Pancreas (tissue), 10 donors: ENCODE measurements around the gene MYOF. TPM values are rescaled to one million over a fixed set of nuclear protein-coding genes. Genes with fewer than 3 reads are reported as not detected.

Experiments used
- ATAC-seq, 4 donors: fragments of 200-7000 bp; cut with Tn5 transposase; one replicate each; pipeline versions ENCODE4 v1.8.0 to v1.9.1; 2020; ENCODE audit warnings: mild to moderate bottlenecking in 4 of 4, moderate library complexity in 4 of 4
- DNase-seq, 6 donors: peaks; one replicate each; pipeline ENCODE4 v3.0.0-alpha.2; 2020
- FAIRE-seq: peaks from 2 replicates; lab custom pipeline; 2012; peaks lifted over from hg19 to GRCh38; lab: Jason Lieb, UNC
- H3K27ac ChIP-seq, 4 donors: fragments of 200-600 bp; sonication (generic); 1 replicate in 3 of 4; 2 replicates in 1 of 4; pipeline versions ENCODE4 v1.5.0 to v1.8.0; 2020
- H3K27me3 ChIP-seq, 4 donors: fragments of 200-600 bp; one replicate each; pipeline ENCODE4 v1.8.0; 2021
- H3K36me3 ChIP-seq, 3 donors: fragments of 200-600 bp; sonication (generic) in 1 of 3; one replicate each; pipeline versions ENCODE4 v1.5.0 to v1.8.0; 2020 to 2021
- H3K4me1 ChIP-seq, 3 donors: fragments of 200-600 bp; one replicate each; pipeline ENCODE4 v1.8.0; 2021
- H3K4me3 ChIP-seq, 4 donors: fragments of 200-600 bp; sonication (generic) in 2 of 4; one replicate each; pipeline versions ENCODE4 v1.5.0 to v1.8.0; 2020 to 2021
- H3K9me3 ChIP-seq, 4 donors: fragments of 200-600 bp; one replicate each; pipeline ENCODE4 v1.8.0; 2021
- CTCF ChIP-seq, 4 donors: fragments of 200-600 bp; sonication (generic) in 3 of 4; IDR thresholded peaks; one replicate each; pipeline versions ENCODE4 v1.5.0 to v1.8.0; 2021; ENCODE audit warnings: antibody characterized with exemption in 4 of 4
- WGBS, 2 donors: extraction: QIAGEN DNeasy Blood & Tissue Kit; methylation state at CpG; one replicate each; pipeline ENCODE4 v1.1.7; 2013; 5-methylcytosine and 5-hydroxymethylcytosine counted together
- intact Hi-C, 3 donors: fragments of 100-400 bp; cut with DNase I; formaldehyde crosslinking; loops; one replicate each; pipeline versions ENCODE4 v1.11.1 to v1.14.2; 2022
- polyA plus RNA-seq, 2 donors: library from polyadenylated mRNA; stranded (reverse); fragments of 200-250 nt; gene quantifications; one replicate each; pipeline ENCODE4 v1.2.3, GENCODE V29; 2013
- total RNA-seq, 6 donors: library from RNA; stranded (reverse); fragmentation: NEBNext Ultra II Directional in 4 of 6; extraction: Animal tissue kit (Norgen Biotek cat#: 25700) in 4 of 6; gene quantifications; one replicate each; pipeline versions ENCODE4 v1.2.1 to v1.2.4, GENCODE V29; 2021 to 2023
- donor health status: healthy with polysubstance abuse.
- donor health status: DM: no; HTN: no; CAD: no; lungs with moderate emphysema.
- donor health status: DM: no; HTN: no; CAD: no.
- donor health status: control.
- donor health status: control.
- donor health status: Bipolar disorder and iron deficiency.
- donor health status: DM: yes; HTN: yes; CAD: no.
- donor health status: DM: no; HTN: no; CAD: no.
- donor health status: DM: no; HTN: no; CAD: no.
- donor health status: DM: yes; HTN: yes; CAD: no.

Gene MYOF
- total and polyA plus RNA-seq, 8 donors = 4.7 to 38.2 (median 12.0) TPM

- H3K4me1 ChIP-seq = no peaks in the 10 kb centered on the region
Observed at GRCh38 chr10:93336110-93336509, 146.0 kb downstream of the MYOF start.

GRCh38 chr10:93334901-93335327 lies 147.2 kb downstream of the MYOF start:
- no peaks in the 10 kb centered on the region for H3K4me1 ChIP-seq
- DNase-seq = no peak
- no peak overlapping the region for H3K4me3 ChIP-seq
- H3K9me3 ChIP-seq = no peaks in the 10 kb centered on the region
- no peaks in the 10 kb centered on the region for H3K36me3 ChIP-seq
- FAIRE-seq = no peak
- WGBS, 2 donors = 69 to 79% methylated on average over 9 of the region's 9 CpGs
- no peak overlapping the region for H3K27ac ChIP-seq
- no peak for TF ChIP-seq CTCF (IDR thresholded peaks at IDR 0.05)
- no peaks in the 10 kb centered on the region for H3K27me3 ChIP-seq
- intact Hi-C loops = no loop called here
- ATAC-seq = no peak

More at GRCh38 chr10:93336110-93336509, 146.0 kb downstream of the MYOF start:
- H3K4me3 ChIP-seq = no peak overlapping the region
- no peak overlapping the region for H3K27ac ChIP-seq
- ATAC-seq = no peak
- intact Hi-C loops = no loop called here
- no peaks in the 10 kb centered on the region for H3K36me3 ChIP-seq
- TF ChIP-seq CTCF (IDR thresholded peaks at IDR 0.05) = no peak
- H3K27me3 ChIP-seq = no peaks in the 10 kb centered on the region
- no peak for FAIRE-seq
- DNase-seq = no peak
- no peaks in the 10 kb centered on the region for H3K9me3 ChIP-seq
- 81 to 82% methylated on average over 6 of the region's 6 CpGs for WGBS, 2 donors

GRCh38 chr10:93334181-93334580 lies 148.0 kb downstream of the MYOF start:
- TF ChIP-seq CTCF (IDR thresholded peaks at IDR 0.05) = no peak

GRCh38 chr10:93333278-93333978 lies 148.7 kb downstream of the MYOF start:
- intact Hi-C loops = no loop called here
- no peak for DNase-seq
- Histone ChIP-seq H3K27ac (no peak overlapping the region), H3K4me1 (no peaks in the 10 kb centered on the region), H3K36me3 (no peaks in the 10 kb centered on the region), H3K9me3 (no peaks in the 10 kb centered on the region), H3K4me3 (no peak overlapping the region), H3K27me3 (no peaks in the 10 kb centered on the region)
- 61 to 72% methylated on average over 15 of the region's 15 CpGs for WGBS, 2 donors
- no peak for ATAC-seq
- FAIRE-seq = no peak
- no peak for TF ChIP-seq CTCF (IDR thresholded peaks at IDR 0.05)

More at GRCh38 chr10:93334181-93334580, 148.0 kb downstream of the MYOF start:
- DNase-seq (no peak), FAIRE-seq (no peak), ATAC-seq (no peak)
- no peak overlapping the region for H3K4me3 ChIP-seq
- H3K9me3 ChIP-seq = no peaks in the 10 kb centered on the region
- no peaks in the 10 kb centered on the region for H3K4me1 ChIP-seq
- no peaks in the 10 kb centered on the region for H3K27me3 ChIP-seq
- 61 to 62% methylated on average over 3 of the region's 3 CpGs for WGBS, 2 donors
- intact Hi-C loops = no loop called here
- H3K36me3 ChIP-seq = no peaks in the 10 kb centered on the region
- H3K27ac ChIP-seq = no peak overlapping the region

- no peak for TF ChIP-seq CTCF (IDR thresholded peaks at IDR 0.05)
- Histone ChIP-seq H3K9me3 (no peaks in the 10 kb centered on the region), H3K27ac (no peak overlapping the region), H3K36me3 (peaks cover 0 to 3% (median 0%) of the 10 kb centered on the region in 3 donors), H3K27me3 (no peaks in the 10 kb centered on the region), H3K4me1 (no peaks in the 10 kb centered on the region), H3K4me3 (no peak overlapping the region)
- DNase-seq (no peak), FAIRE-seq (no peak), ATAC-seq (no peak)
- intact Hi-C loops = no loop called here
- WGBS, 2 donors = 75 to 84% methylated on average over 3 of the region's 3 CpGs
Observed at GRCh38 chr10:93330824-93331223, 151.3 kb downstream of the MYOF start.
